ENCODE data around the gene DDX20. TPM values are rescaled to one million over a fixed set of nuclear protein-coding genes. Genes with fewer than 3 reads are reported as not detected.

The DDX20 gene, protein sequence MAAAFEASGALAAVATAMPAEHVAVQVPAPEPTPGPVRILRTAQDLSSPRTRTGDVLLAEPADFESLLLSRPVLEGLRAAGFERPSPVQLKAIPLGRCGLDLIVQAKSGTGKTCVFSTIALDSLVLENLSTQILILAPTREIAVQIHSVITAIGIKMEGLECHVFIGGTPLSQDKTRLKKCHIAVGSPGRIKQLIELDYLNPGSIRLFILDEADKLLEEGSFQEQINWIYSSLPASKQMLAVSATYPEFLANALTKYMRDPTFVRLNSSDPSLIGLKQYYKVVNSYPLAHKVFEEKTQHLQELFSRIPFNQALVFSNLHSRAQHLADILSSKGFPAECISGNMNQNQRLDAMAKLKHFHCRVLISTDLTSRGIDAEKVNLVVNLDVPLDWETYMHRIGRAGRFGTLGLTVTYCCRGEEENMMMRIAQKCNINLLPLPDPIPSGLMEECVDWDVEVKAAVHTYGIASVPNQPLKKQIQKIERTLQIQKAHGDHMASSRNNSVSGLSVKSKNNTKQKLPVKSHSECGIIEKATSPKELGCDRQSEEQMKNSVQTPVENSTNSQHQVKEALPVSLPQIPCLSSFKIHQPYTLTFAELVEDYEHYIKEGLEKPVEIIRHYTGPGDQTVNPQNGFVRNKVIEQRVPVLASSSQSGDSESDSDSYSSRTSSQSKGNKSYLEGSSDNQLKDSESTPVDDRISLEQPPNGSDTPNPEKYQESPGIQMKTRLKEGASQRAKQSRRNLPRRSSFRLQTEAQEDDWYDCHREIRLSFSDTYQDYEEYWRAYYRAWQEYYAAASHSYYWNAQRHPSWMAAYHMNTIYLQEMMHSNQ
- total RNA-seq: 13.1 and 14.0 TPM in 2 replicates
- long read RNA-seq, full-length matches to known transcripts: 111 of 126 reads
- long read RNA-seq, partial matches to known transcripts: 0 of 126 reads
- long read RNA-seq, other reads (novel, unspliced or antisense): 15 of 126 reads

DNA sequence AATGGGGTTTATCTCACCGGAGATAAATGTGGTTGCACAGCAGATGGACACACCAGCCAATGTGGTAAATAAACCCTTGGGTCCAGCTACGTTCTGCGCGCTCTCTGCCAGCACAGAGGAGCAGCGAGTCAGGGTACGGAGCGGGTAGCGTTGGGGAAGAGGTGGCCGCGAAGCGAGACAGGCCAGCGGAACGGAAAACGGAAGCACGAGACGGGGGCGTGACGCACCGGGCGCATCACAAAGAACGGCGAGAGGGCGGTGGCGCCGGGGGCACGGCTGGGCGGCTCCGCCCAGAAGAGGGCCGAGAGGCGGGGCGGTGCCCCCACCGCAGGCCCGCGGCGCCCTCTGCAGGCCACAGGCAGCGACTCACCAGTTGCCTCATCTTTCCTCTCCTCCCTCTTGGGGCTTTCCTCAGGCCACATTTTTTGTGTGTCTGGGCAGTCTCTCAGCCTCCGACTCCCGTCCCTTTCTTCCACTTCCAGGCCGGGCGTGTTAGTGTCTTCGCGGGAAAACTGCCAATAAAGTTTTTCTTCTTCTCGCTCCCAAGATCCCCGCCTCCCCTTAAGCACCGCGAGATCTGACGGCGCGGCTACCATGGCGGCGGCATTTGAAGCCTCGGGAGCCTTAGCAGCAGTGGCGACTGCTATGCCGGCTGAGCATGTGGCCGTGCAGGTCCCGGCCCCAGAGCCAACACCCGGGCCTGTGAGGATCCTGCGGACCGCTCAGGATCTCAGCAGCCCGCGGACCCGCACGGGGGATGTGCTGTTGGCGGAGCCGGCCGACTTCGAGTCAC, at the start of gene DDX20:
TSS of gene DDX20 (plus strand) at position 571 of the 793 bp plus-strand sequence. CDS start at position 595, 24 bp downstream.
- Mint-ChIP-seq H3K27ac (ENCODE audit: unreplicated experiment) (peak within 1 kb of the TSS; percentile 99), H3K27me3 (ENCODE audit: unreplicated experiment) (no peaks in the 10 kb centered on the region), H3K9me3 (ENCODE audit: unreplicated experiment) (no peaks in the 10 kb centered on the region), H3K4me3 (ENCODE audit: unreplicated experiment) (peak within 1 kb of the TSS; percentile 95), H3K36me3 (ENCODE audit: unreplicated experiment) (peaks cover 13% of the 10 kb centered on the region), H3K4me1 (ENCODE audit: unreplicated experiment) (peaks cover 22% of the 10 kb centered on the region)
- TF ChIP-seq, protein P1, sequence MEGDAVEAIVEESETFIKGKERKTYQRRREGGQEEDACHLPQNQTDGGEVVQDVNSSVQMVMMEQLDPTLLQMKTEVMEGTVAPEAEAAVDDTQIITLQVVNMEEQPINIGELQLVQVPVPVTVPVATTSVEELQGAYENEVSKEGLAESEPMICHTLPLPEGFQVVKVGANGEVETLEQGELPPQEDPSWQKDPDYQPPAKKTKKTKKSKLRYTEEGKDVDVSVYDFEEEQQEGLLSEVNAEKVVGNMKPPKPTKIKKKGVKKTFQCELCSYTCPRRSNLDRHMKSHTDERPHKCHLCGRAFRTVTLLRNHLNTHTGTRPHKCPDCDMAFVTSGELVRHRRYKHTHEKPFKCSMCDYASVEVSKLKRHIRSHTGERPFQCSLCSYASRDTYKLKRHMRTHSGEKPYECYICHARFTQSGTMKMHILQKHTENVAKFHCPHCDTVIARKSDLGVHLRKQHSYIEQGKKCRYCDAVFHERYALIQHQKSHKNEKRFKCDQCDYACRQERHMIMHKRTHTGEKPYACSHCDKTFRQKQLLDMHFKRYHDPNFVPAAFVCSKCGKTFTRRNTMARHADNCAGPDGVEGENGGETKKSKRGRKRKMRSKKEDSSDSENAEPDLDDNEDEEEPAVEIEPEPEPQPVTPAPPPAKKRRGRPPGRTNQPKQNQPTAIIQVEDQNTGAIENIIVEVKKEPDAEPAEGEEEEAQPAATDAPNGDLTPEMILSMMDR (IDR thresholded peaks at IDR 0.05): peak; percentile 96
- DNase-seq (ENCODE audit: extremely low spot score, unreplicated experiment): peak; percentile 97

DNA sequence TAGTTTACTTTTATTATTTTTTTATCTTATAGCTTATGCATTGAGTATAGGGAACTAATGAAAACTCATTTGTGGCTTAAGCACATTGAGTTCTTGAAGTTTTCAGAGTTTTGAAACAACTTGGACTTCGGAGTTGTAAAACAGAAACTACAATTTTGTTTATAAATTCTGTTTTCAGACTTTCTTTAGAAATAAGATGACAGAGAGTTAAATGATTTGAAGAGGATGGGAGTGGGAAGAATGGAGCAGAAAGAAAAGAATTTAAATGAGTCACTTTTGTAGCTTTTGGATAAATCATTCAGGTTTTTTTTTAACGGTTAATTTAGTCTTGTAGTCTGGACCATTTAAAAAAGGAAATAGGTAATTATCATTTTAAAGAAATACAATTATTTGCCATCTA, 48.8 kb upstream of the DDX20 start:
- Mint-ChIP-seq H3K36me3 (ENCODE audit: unreplicated experiment) (peaks cover 23% of the 10 kb centered on the region), H3K4me3 (ENCODE audit: unreplicated experiment) (no peak overlapping the region), H3K4me1 (ENCODE audit: unreplicated experiment) (peaks cover 12% of the 10 kb centered on the region), H3K9me3 (ENCODE audit: unreplicated experiment) (no peaks in the 10 kb centered on the region), H3K27me3 (ENCODE audit: unreplicated experiment) (no peaks in the 10 kb centered on the region), H3K27ac (ENCODE audit: unreplicated experiment) (peak overlapping the region; percentile 12)
- no peak for DNase-seq (ENCODE audit: extremely low spot score, unreplicated experiment)
- TF ChIP-seq, protein P1 (IDR thresholded peaks at IDR 0.05): no peak

DNA sequence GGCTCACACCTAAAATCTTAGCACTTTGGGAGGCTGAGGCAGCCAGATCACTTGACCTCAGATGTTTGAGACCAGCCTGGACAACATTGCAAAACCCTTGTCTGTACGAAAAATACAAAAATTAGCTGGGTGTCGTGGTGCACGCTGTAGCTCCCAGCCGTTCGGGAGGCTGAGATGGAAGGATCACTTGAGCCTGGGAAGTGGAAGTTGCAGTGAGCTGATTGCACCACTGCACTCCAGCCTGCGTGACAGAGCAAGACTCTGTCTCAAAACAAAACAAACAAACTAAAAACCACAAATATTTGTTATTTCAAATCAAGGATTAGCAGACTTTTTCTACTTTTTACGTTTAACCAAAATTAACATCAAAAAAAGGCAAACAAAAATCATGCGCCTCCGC, 47.8 kb upstream of the DDX20 start:
- H3K27ac Mint-ChIP-seq (ENCODE audit: unreplicated experiment): peak overlapping the region; percentile 56

DNA sequence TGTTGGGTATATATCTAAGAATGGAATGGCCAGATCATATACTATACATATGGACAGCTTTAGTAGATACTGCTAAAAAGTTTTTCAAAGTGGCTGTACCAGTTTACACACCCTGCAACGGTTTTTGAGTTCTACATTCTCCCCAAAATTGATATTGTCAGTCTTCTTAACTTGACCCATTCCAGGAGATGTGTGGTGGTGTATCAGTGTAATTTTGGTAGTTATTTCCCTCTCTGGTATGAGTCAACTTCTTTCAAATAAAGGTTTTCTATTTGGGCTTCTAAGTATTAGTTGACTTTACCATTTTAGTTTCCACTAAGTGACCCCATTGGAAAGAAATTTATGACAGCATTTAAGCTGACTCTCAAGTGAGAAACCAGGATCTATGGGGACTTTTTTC, 45.7 kb upstream of the DDX20 start:
- H3K27me3 Mint-ChIP-seq (ENCODE audit: unreplicated experiment): no peaks in the 10 kb centered on the region
- TF ChIP-seq, protein P1 (IDR thresholded peaks at IDR 0.05): no peak
- H3K4me3 Mint-ChIP-seq (ENCODE audit: unreplicated experiment): no peak overlapping the region
- peaks cover 14% of the 10 kb centered on the region for H3K36me3 Mint-ChIP-seq (ENCODE audit: unreplicated experiment)
- H3K4me1 Mint-ChIP-seq (ENCODE audit: unreplicated experiment): peaks cover 12% of the 10 kb centered on the region
- no peak overlapping the region for H3K27ac Mint-ChIP-seq (ENCODE audit: unreplicated experiment)
- no peaks in the 10 kb centered on the region for H3K9me3 Mint-ChIP-seq (ENCODE audit: unreplicated experiment)
- DNase-seq (ENCODE audit: extremely low spot score, unreplicated experiment): no peak

More for the DNA sequence above, 47.8 kb upstream of the DDX20 start:
- no peak for DNase-seq (ENCODE audit: extremely low spot score, unreplicated experiment)
- Mint-ChIP-seq H3K4me1 (ENCODE audit: unreplicated experiment) (peaks cover 12% of the 10 kb centered on the region), H3K27me3 (ENCODE audit: unreplicated experiment) (no peaks in the 10 kb centered on the region), H3K4me3 (ENCODE audit: unreplicated experiment) (no peak overlapping the region), H3K36me3 (ENCODE audit: unreplicated experiment) (peaks cover 23% of the 10 kb centered on the region), H3K9me3 (ENCODE audit: unreplicated experiment) (no peaks in the 10 kb centered on the region)
- TF ChIP-seq, protein P1 (IDR thresholded peaks at IDR 0.05): no peak

Data from osteocyte (in vitro differentiated cells).